Psoas muscle (tissue), 8 donors: ENCODE measurements around the gene RACGAP1. TPM values are rescaled to one million over a fixed set of nuclear protein-coding genes. Genes with fewer than 3 reads are reported as not detected.

Source experiments
- ATAC-seq, 4 donors: fragments of 200-7000 bp; cut with Tn5 transposase; one replicate each; pipeline ENCODE4 v1.9.1; 2020; ENCODE audit warnings: moderate library complexity in 3 of 4, mild to moderate bottlenecking in 2 of 4
- DNase-seq, 2 donors: peaks; one replicate each; pipeline ENCODE4 v3.0.0-alpha.2; 2020
- H3K27ac ChIP-seq: fragments of 200-600 bp; one replicate; pipeline ENCODE4 v1.8.0; 2022
- H3K27me3 ChIP-seq, 3 donors: fragments of 200-600 bp in 1 of 3; one replicate each; pipeline versions ENCODE4 v1.6.1 to v1.8.0; 2013 to 2022; ENCODE audit warnings: low read length in 2 of 3, mild to moderate bottlenecking in 2 of 3, moderate library complexity in 1 of 3; ENCODE audit not compliant: insufficient read depth in 3 of 3
- H3K36me3 ChIP-seq, 2 donors: fragments of 200-600 bp in 1 of 2; one replicate each; pipeline versions ENCODE4 v1.6.1 to v1.8.0; 2013 to 2022; ENCODE audit warnings: low read depth in 1 of 2, mild to moderate bottlenecking in 1 of 2, moderate library complexity in 1 of 2; ENCODE audit not compliant: insufficient read depth in 1 of 2
- H3K4me1 ChIP-seq: fragments of 200-600 bp; one replicate; pipeline ENCODE4 v1.8.0; 2022
- H3K4me3 ChIP-seq: fragments of 200-600 bp; one replicate; pipeline ENCODE4 v1.8.0; 2022; ENCODE audit warnings: mild to moderate bottlenecking
- H3K9me3 ChIP-seq: fragments of 200-600 bp; one replicate; pipeline ENCODE4 v1.8.0; 2022
- WGBS, 3 donors: extraction: QIAGEN DNeasy Blood & Tissue Kit; methylation state at CpG; one replicate each; pipeline versions ENCODE4 v1.1.6 to v1.1.7; 2013; 5-methylcytosine and 5-hydroxymethylcytosine counted together
- intact Hi-C, 2 donors: fragments of 100-400 bp; cut with DNase I; formaldehyde crosslinking; loops; one replicate each; pipeline versions ENCODE4 v1.11.0 to v1.14.2; 2022
- polyA plus RNA-seq, 3 donors: library from polyadenylated mRNA; stranded (reverse); fragments of 200-250 nt; gene quantifications; one replicate each; pipeline ENCODE4 v1.2.3, GENCODE V29; 2013
- total RNA-seq, 4 donors: library from RNA; stranded (reverse); fragmentation: NEBNext Ultra II Directional in 2 of 4; extraction: Animal tissue kit (Norgen Biotek cat#: 25700) in 2 of 4; gene quantifications; one replicate each; pipeline versions ENCODE4 v1.2.1 to v1.2.4, GENCODE V29; 2021 to 2023
- TF ChIP-seq, protein P1 (sequence below): fragments of 200-600 bp; IDR thresholded peaks from one replicate; pipeline ENCODE4 v1.8.0; 2022; ENCODE audit warnings: antibody characterized with exemption
- donor health status: healthy with polysubstance abuse.
- donor health status: DM: no; HTN: no; CAD: no; lungs with moderate emphysema.
- donor health status: Bipolar disorder and iron deficiency.
- donor health status: healthy.
- donor health status: DM: yes; HTN: yes; CAD: no.
- donor health status: DM: no; HTN: no; CAD: no.
- donor health status: DM: no; HTN: no; CAD: no.
- donor health status: DM: yes; HTN: yes; CAD: no.

Gene RACGAP1
- total and polyA plus RNA-seq, 7 donors = 3.4 to 15.3 (median 5.4) TPM

DNA sequence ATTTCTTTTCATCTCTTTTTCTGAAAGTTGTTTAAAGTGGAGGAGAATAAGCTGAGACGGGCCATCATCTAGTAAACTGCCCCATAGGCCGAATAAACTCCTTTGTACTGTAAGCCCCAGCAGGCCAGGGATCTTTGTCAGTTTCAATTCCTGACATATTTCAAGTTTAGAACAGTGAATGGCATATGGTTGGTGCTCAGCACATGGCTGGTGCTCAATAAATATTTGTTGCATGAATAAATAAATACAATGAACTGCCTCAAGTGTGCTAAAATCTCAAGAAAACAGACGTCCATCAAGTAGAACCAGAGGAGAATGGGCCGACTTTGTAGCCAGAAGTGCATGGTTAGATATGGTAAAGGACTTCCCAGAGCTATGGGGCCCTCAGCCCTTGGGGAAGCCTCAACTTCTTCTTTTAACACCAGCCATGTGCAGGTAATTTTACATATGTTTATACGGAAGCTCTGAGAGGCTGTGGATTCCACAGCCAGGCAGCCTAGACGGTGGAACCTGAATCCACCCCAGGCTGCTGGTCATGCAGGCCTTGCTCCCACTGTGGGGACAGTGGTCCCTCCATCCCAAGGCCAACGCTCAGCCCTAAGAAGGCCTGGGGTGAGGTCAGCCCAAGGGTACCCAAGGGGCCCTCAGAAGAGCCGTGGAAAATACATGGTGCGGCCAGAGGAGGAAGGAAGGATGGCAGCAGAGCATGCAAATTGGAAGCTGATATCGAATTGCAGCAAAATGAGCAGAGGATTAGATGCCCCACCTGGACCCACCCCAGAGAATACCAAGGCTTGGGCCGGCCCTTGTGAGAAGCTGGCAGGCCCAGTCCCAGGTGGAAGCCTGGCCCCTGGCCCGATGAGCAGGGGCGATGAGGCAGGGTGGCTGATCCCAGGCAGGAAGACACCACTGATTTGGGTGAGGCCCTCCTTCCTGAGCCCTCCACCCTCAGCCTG is 83.5 kb downstream of the RACGAP1 start:
- no peak overlapping the region for H3K4me3 ChIP-seq
- H3K9me3 ChIP-seq = no peaks in the 10 kb centered on the region
- H3K36me3 ChIP-seq = no peaks in the 10 kb centered on the region
- H3K27me3 ChIP-seq = no peaks in the 10 kb centered on the region
- DNase-seq = no peak
- intact Hi-C loops = no loop called here
- ATAC-seq = no peak
- no peaks in the 10 kb centered on the region for H3K4me1 ChIP-seq
- WGBS, 3 donors = 73 to 79% (median 73%) methylated on average over 13 of the region's 13 CpGs
- no peak overlapping the region for H3K27ac ChIP-seq
- TF ChIP-seq, protein P1, sequence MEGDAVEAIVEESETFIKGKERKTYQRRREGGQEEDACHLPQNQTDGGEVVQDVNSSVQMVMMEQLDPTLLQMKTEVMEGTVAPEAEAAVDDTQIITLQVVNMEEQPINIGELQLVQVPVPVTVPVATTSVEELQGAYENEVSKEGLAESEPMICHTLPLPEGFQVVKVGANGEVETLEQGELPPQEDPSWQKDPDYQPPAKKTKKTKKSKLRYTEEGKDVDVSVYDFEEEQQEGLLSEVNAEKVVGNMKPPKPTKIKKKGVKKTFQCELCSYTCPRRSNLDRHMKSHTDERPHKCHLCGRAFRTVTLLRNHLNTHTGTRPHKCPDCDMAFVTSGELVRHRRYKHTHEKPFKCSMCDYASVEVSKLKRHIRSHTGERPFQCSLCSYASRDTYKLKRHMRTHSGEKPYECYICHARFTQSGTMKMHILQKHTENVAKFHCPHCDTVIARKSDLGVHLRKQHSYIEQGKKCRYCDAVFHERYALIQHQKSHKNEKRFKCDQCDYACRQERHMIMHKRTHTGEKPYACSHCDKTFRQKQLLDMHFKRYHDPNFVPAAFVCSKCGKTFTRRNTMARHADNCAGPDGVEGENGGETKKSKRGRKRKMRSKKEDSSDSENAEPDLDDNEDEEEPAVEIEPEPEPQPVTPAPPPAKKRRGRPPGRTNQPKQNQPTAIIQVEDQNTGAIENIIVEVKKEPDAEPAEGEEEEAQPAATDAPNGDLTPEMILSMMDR = no peak

DNA sequence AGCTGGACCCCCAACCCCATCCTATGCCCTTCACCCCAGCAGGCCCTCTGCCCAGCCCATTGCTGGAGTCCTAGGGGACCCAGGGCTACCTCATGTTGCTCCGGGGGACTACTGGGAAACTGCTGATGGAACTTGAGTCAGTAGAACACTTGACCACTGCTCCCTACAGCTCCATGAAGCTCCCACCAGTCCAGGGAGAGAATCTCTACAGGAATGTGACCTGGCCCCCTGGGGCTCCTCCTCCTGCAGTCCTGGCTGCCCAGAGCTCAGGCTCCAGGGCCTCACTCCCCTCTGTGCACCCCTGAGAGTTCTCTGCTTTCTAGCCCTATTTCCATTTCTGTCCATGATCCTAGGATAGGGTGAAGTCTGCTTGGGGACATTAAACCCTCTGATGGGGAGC is 85.6 kb downstream of the RACGAP1 start:
- Histone ChIP-seq H3K27me3 (no peaks in the 10 kb centered on the region), H3K27ac (no peak overlapping the region), H3K4me3 (no peak overlapping the region), H3K9me3 (no peaks in the 10 kb centered on the region), H3K36me3 (no peaks in the 10 kb centered on the region), H3K4me1 (no peaks in the 10 kb centered on the region)
- no peak for ATAC-seq
- 94 to 100% (median 100%) methylated on average over 1 of the region's 1 CpG for WGBS, 3 donors
- DNase-seq = no peak
- TF ChIP-seq, protein P1 = no peak
- intact Hi-C loops = no loop called here

DNA sequence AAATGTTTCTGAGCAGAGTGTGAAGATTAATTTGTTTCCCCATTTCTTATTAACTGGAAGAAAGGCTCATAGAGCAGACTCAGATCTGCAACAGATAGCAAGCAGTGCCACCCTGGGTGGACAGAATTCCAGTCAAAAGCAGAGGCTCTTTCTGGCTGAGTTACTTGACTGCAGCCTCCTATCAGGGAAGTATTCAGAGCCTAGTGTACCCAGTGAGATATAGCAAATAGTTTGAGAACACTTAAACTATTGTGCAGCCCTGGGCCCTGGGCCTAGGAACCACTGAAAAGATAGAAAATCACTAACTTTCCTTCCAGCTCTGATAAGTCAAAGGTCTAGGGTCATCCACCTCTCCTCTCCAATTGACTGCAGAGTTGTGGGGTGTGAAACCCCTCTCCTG is 86.0 kb downstream of the RACGAP1 start:
- H3K36me3 ChIP-seq = no peaks in the 10 kb centered on the region
- H3K27me3 ChIP-seq = no peaks in the 10 kb centered on the region
- H3K27ac ChIP-seq = no peak overlapping the region
- no peaks in the 10 kb centered on the region for H3K4me1 ChIP-seq
- H3K9me3 ChIP-seq = no peaks in the 10 kb centered on the region
- TF ChIP-seq, protein P1 = no peak
- no peak for ATAC-seq
- no peak for DNase-seq
- H3K4me3 ChIP-seq = no peak overlapping the region
- intact Hi-C loops = no loop called here

Other genes with a start within 250 kb of the RACGAP1 start
- gene NCKAP5L, start 197.1 kb downstream of the RACGAP1 start, total RNA-seq = 10 to 100 TPM; 11.7 to 16.5 (median 12.8) TPM
- gene NCKAP5L, start 197.1 kb downstream of the RACGAP1 start, polyA plus RNA-seq = 1 to 10 TPM; 6.8 to 7.8 (median 7.1) TPM
- gene BCDIN3D, start 182.4 kb downstream of the RACGAP1 start, total RNA-seq = 1 to 10 TPM; 1.6 to 3.5 (median 3.3) TPM
- gene BCDIN3D, start 182.4 kb downstream of the RACGAP1 start, polyA plus RNA-seq = 1 to 10 TPM; 1.8 to 9.0 (median 3.1) TPM
- 1 to 10 TPM in 1 of 4 donors, under 1 TPM in 2, not detected in 1; 0.22 to 1.1 (median 0.58) TPM for gene FAIM2, start 121.6 kb downstream of the RACGAP1 start, total RNA-seq
- under 1 TPM in 2 of 3 donors, not detected in 1; 0.57 to 0.70 TPM for gene FAIM2, start 121.6 kb downstream of the RACGAP1 start, polyA plus RNA-seq
- gene AQP2, start 74.8 kb downstream of the RACGAP1 start, total RNA-seq = not detected
- not detected for gene AQP2, start 74.8 kb downstream of the RACGAP1 start, polyA plus RNA-seq
- gene AQP5, start 63.6 kb downstream of the RACGAP1 start, total RNA-seq = not detected
- gene AQP5, start 63.6 kb downstream of the RACGAP1 start, polyA plus RNA-seq = under 1 TPM in 1 of 3 donors, not detected in 2; 0.05 TPM
- not detected for gene AQP6, start 52.5 kb downstream of the RACGAP1 start, total RNA-seq
- gene AQP6, start 52.5 kb downstream of the RACGAP1 start, polyA plus RNA-seq = under 1 TPM in 1 of 3 donors, not detected in 2; 0.04 TPM
- under 1 TPM; 0.32 to 0.82 (median 0.60) TPM for gene ASIC1, start 32.1 kb upstream of the RACGAP1 start, total RNA-seq
- under 1 TPM; 0.20 to 0.29 (median 0.25) TPM for gene ASIC1, start 32.1 kb upstream of the RACGAP1 start, polyA plus RNA-seq
- 10 to 100 TPM; 14.2 to 21.1 (median 17.9) TPM for gene SMARCD1, start 59.8 kb upstream of the RACGAP1 start, total RNA-seq
- 10 to 100 TPM; 11.7 to 20.4 (median 12.3) TPM for gene SMARCD1, start 59.8 kb upstream of the RACGAP1 start, polyA plus RNA-seq
- 100 to 1,000 TPM in 3 of 4 donors, 10 to 100 TPM in 1; 92.0 to 221 (median 148) TPM for gene GPD1, start 78.5 kb upstream of the RACGAP1 start, total RNA-seq
- gene GPD1, start 78.5 kb upstream of the RACGAP1 start, polyA plus RNA-seq = 100 to 1,000 TPM in 1 of 3 donors, 10 to 100 TPM in 2; 17.4 to 120 (median 66.0) TPM
- 100 to 1,000 TPM; 101 to 141 (median 115) TPM for gene COX14, start 86.7 kb upstream of the RACGAP1 start, total RNA-seq
- 100 to 1,000 TPM; 132 to 173 (median 132) TPM for gene COX14, start 86.7 kb upstream of the RACGAP1 start, polyA plus RNA-seq
- gene CERS5, start 141.9 kb upstream of the RACGAP1 start, total RNA-seq = 10 to 100 TPM in 1 of 4 donors, 1 to 10 TPM in 3; 5.2 to 10.7 (median 6.6) TPM
- 1 to 10 TPM; 7.2 to 8.2 (median 7.5) TPM for gene CERS5, start 141.9 kb upstream of the RACGAP1 start, polyA plus RNA-seq